Measurements from ENCODE around the gene ABCB10.

The ABCB10 gene

DNA sequence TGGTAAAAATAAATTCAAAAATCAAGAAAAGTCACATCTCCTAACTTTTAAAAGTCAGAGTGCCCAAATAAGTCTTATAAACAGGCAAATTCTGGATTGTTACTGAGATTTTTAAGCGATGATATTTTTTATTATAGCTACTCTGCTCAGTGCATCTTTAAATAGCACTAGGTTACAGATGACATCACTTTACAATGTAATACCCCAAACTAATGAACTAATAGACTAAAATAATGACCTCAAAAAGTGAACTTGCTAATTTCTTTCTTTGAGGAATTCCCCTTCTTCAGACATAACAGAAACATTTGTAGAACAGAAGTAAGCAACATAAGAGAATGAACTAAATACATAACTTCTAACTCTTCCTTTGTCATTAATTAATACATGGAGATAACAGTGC is 91.6 kb downstream of the ABCB10 start:
- no peak for DNase-seq
